Posterior vena cava (tissue), 2 donors: ENCODE measurements around the gene KAT2A. TPM values are rescaled to one million over a fixed set of nuclear protein-coding genes. Genes with fewer than 3 reads are reported as not detected.
A peak's percentile ranks its signal among the peaks of the same experiment; 100 is the strongest.
"Not testable (repeated sequence)": the region's sequence is repeated elsewhere in the genome, so short reads cannot be mapped to it uniquely, and the experiment has no call there.

Source experiments
- DNase-seq: peaks from one replicate; pipeline ENCODE4 v3.0.0-alpha.2; 2020; ENCODE audit warnings: low spot score
- intact Hi-C, 2 donors: fragments of 100-400 bp; cut with DNase I; formaldehyde crosslinking; loops; one replicate each; pipeline versions ENCODE4 v1.14.1 to v1.14.2; 2022 to 2023
- long read RNA-seq, 2 donors: library from polyadenylated mRNA; unstranded; transcript quantifications; one replicate each; pipeline ENCODE4 v2.0.0, GENCODE V29; 2020 to 2021
- total RNA-seq, 2 donors: library from RNA; stranded (reverse); fragmentation: NEBNext Ultra II Directional; extraction: Animal tissue kit (Norgen Biotek cat#: 25700); gene quantifications; one replicate each; pipeline ENCODE4 v1.2.1, GENCODE V29; 2021
- donor health status: DM: yes; HTN: yes; CAD: no.
- donor health status: DM: yes; HTN: yes; CAD: no.

The KAT2A gene
- 10 to 100 TPM; 19.1 to 25.1 TPM for total RNA-seq
- long read RNA-seq, donor 1, partial matches to known transcripts: 12 of 21 reads
- long read RNA-seq, donor 1, other reads (novel, unspliced or antisense): 5 of 21 reads
- long read RNA-seq, donor 2, partial matches to known transcripts: 15 of 20 reads
- long read RNA-seq, donor 2, other reads (novel, unspliced or antisense): 3 of 20 reads

GRCh38 chr17:42120770-42121769 is at the start of gene KAT2A:
KAT2A (minus strand) TSS chr17:42121367; CDS start chr17:42121304, 63 bp downstream.
- peak; percentile 94 for DNase-seq
- intact Hi-C loops: no loop called here

GRCh38 chr17:42169351-42169750 is 48.2 kb upstream of the KAT2A start:
- DNase-seq: no peak
- intact Hi-C loops: no loop called here

GRCh38 chr17:42167807-42168206 is 46.6 kb upstream of the KAT2A start:
- DNase-seq: no peak
- intact Hi-C loops: no loop called here

GRCh38 chr17:42166196-42166763 is 45.1 kb upstream of the KAT2A start:
- no peak for DNase-seq
- intact Hi-C loops: no loop called here

GRCh38 chr17:42165751-42166150 is 44.6 kb upstream of the KAT2A start:
- intact Hi-C loops: no loop called here
- no peak for DNase-seq

- intact Hi-C loops: no loop called here
- DNase-seq: no peak
Measured at GRCh38 chr17:42163696-42164407, 42.7 kb upstream of the KAT2A start.

GRCh38 chr17:42163113-42163512 is 41.9 kb upstream of the KAT2A start:
- intact Hi-C loops: no loop called here
- no peak for DNase-seq

GRCh38 chr17:42160531-42160910 is 39.4 kb upstream of the KAT2A start:
- intact Hi-C loops: no loop called here

GRCh38 chr17:42159796-42160530 is 38.8 kb upstream of the KAT2A start:
- no peak for DNase-seq
- intact Hi-C loops: no loop called here

More at GRCh38 chr17:42160531-42160910, 39.4 kb upstream of the KAT2A start:
- no peak for DNase-seq

- intact Hi-C loops: no loop called here
- no peak for DNase-seq
Measured at GRCh38 chr17:42155614-42156045, 34.5 kb upstream of the KAT2A start.

GRCh38 chr17:42153919-42154742 is 33.0 kb upstream of the KAT2A start:
- intact Hi-C loops: no loop called here
- no peak for DNase-seq

- intact Hi-C loops: no loop called here
- DNase-seq: no peak
Measured at GRCh38 chr17:42146911-42147607, 25.9 kb upstream of the KAT2A start.

GRCh38 chr17:42143138-42143537 is 22.0 kb upstream of the KAT2A start:
- DNase-seq, intact Hi-C loops: not testable (repeated sequence)

GRCh38 chr17:42142371-42142896 is 21.3 kb upstream of the KAT2A start:
- DNase-seq: no peak
- intact Hi-C loops: no loop called here

GRCh38 chr17:42141382-42141781 is 20.2 kb upstream of the KAT2A start:
- DNase-seq: no peak
- intact Hi-C loops: no loop called here

- intact Hi-C loops, DNase-seq: not testable (repeated sequence)
Measured at GRCh38 chr17:42140690-42141089, 19.5 kb upstream of the KAT2A start.

- intact Hi-C loops: no loop called here
- DNase-seq: no peak
Measured at GRCh38 chr17:42138749-42139492, 17.8 kb upstream of the KAT2A start.
